Peyer's patch (tissue), 4 donors: Measurements from ENCODE around the gene ZNF835.

ENCODE experiments used
- CTCF ChIP-seq, 6 experiments: fragments of 450-650 bp in 4 of 6; fragments of 200-600 bp in 2 of 6; sonication (generic) in 1 of 6; IDR thresholded peaks; one replicate each; pipeline ENCODE4 v1.5.1; 2017 to 2019; ENCODE audit warnings: antibody characterized with exemption in 6 of 6, mild to moderate bottlenecking in 3 of 6, moderate library complexity in 1 of 6
- POLR2A ChIP-seq, 2 donors: fragments of 450-650 bp; IDR thresholded peaks; one replicate each; pipeline ENCODE4 v1.5.1; 2017; ENCODE audit warnings: antibody characterized with exemption in 2 of 2, mild to moderate bottlenecking in 2 of 2, moderate library complexity in 2 of 2

GRCh38 chr19:56633021-56633420 is 38.5 kb downstream of the ZNF835 start:
- TF ChIP-seq CTCF (IDR thresholded peaks at IDR 0.05) (no peak), POLR2A (IDR thresholded peaks at IDR 0.05) (no peak)
